HuH-7.5 (cell line): ENCODE results near the gene WWC1.
"Not testable (repeated sequence)": the region's sequence is repeated elsewhere in the genome, so short reads cannot be mapped to it uniquely, and the experiment has no call there.

Source experiments
- DNase-seq: peaks from one replicate; pipeline ENCODE4 v3.0.0; 2011; ENCODE audit warnings: low spot score

The WWC1 gene

GRCh38 chr5:168286863-168287262, 4.6 kb upstream of the WWC1 start:
- DNase-seq: not testable (repeated sequence)

- DNase-seq: no peak
Measured at GRCh38 chr5:168287362-168287761, 4.1 kb upstream of the WWC1 start.

GRCh38 chr5:168288349-168289245, 2.8 kb upstream of the WWC1 start:
- no peak for DNase-seq

- no peak for DNase-seq
Measured at GRCh38 chr5:168290902-168291341, 523 bp upstream of the WWC1 start.

GRCh38 chr5:168291964-168292785, 730 bp downstream of the WWC1 start:
- DNase-seq: peak; percentile 40

GRCh38 chr5:168292786-168293696, 1.6 kb downstream of the WWC1 start:
- DNase-seq: no peak

GRCh38 chr5:168295574-168296201, 4.2 kb downstream of the WWC1 start:
- peak; percentile 69 for DNase-seq

GRCh38 chr5:168296682-168297081, 5.2 kb downstream of the WWC1 start:
- no peak for DNase-seq

- no peak for DNase-seq
Measured at GRCh38 chr5:168298949-168299348, 7.5 kb downstream of the WWC1 start.

GRCh38 chr5:168299372-168299771, 7.9 kb downstream of the WWC1 start:
- no peak for DNase-seq

- no peak for DNase-seq
Measured at GRCh38 chr5:168300326-168301182, 9.1 kb downstream of the WWC1 start.

GRCh38 chr5:168301593-168302390, 10.3 kb downstream of the WWC1 start:
- DNase-seq: no peak

GRCh38 chr5:168302785-168303184, 11.3 kb downstream of the WWC1 start:
- DNase-seq: no peak

- DNase-seq: no peak
Measured at GRCh38 chr5:168303393-168304025, 12.1 kb downstream of the WWC1 start.

GRCh38 chr5:168304349-168304748, 12.9 kb downstream of the WWC1 start:
- DNase-seq: no peak

GRCh38 chr5:168305281-168305680, 13.8 kb downstream of the WWC1 start:
- DNase-seq: no peak

GRCh38 chr5:168307022-168307421, 15.6 kb downstream of the WWC1 start:
- DNase-seq: no peak

- no peak for DNase-seq
Measured at GRCh38 chr5:168307925-168308584, 16.6 kb downstream of the WWC1 start.
